Mammary epithelial cell (primary cell): Measurements from ENCODE around the gene RBP3.

Source experiments
- EZH2 ChIP-seq: IDR thresholded peaks from 2 replicates; pipeline ENCODE4 v1.6.1; 2012; ENCODE audit warnings: low read length, inconsistent platforms, borderline replicate concordance
- TF ChIP-seq, protein P1 (sequence below), 2 donors: IDR thresholded peaks in 1 of 2; conservative IDR thresholded peaks in 1 of 2; 2 replicates each; pipeline ENCODE4 v1.5.1; 2011 to 2012; ENCODE audit warnings: inconsistent platforms in 2 of 2, low read length in 2 of 2, mild to moderate bottlenecking in 2 of 2, control low read depth in 1 of 2, low read depth in 1 of 2; ENCODE audit not compliant: insufficient read depth in 1 of 2; ENCODE audit errors: extremely low read depth in 1 of 2

DNA sequence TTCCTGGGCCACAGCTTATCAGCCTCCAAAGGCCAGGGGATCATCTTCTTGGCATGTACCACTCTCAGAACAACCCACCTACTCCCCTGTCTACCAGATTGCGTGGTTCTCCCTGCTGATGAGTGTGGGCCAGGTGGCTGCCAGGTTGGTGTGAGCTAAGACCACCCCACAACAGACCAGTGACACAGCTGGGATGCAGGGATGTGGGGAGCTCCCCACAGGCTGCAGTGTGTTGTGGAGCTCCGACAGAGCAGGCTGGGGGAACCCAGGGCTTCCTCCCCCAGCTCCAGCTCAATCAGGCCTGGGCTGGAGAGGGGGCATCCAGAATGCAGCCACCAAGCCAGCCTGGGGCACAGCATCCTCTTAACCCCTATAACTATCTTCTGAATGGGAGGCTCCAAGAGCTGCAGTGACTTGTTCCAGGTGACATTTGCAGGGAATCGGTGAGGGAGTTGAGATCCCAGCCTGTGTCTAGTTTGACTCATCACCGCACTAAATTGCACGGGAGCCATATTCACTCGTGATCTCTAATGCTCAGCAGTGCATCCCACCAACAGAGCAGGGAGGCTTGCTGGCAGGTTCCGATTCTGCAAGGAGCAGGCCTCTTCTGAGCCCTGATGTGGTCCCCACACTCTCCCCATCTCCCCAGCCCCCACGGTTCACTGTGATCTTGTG, 26.5 kb upstream of the RBP3 start:
- TF ChIP-seq, protein P1, sequence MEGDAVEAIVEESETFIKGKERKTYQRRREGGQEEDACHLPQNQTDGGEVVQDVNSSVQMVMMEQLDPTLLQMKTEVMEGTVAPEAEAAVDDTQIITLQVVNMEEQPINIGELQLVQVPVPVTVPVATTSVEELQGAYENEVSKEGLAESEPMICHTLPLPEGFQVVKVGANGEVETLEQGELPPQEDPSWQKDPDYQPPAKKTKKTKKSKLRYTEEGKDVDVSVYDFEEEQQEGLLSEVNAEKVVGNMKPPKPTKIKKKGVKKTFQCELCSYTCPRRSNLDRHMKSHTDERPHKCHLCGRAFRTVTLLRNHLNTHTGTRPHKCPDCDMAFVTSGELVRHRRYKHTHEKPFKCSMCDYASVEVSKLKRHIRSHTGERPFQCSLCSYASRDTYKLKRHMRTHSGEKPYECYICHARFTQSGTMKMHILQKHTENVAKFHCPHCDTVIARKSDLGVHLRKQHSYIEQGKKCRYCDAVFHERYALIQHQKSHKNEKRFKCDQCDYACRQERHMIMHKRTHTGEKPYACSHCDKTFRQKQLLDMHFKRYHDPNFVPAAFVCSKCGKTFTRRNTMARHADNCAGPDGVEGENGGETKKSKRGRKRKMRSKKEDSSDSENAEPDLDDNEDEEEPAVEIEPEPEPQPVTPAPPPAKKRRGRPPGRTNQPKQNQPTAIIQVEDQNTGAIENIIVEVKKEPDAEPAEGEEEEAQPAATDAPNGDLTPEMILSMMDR (conservative IDR thresholded peaks at IDR 0.05 in 1 of 2, IDR thresholded peaks at IDR 0.05 in 1 of 2; ENCODE audit: extremely low read depth in 1 of 2, insufficient read depth in 1 of 2, low read depth in 1 of 2, low read length in 2 of 2): no peak
- TF ChIP-seq EZH2: no peak
